ENCODE measurements around the gene MAPK1.
"Not testable (repeated sequence)": the region's sequence is repeated elsewhere in the genome, so short reads cannot be mapped to it uniquely, and the experiment has no call there.

MAPK1 gene

GRCh38 chr22:21745948-21746347 is 121.5 kb downstream of the MAPK1 start:
- no peak for DNase-seq

GRCh38 chr22:21744917-21745316 is 122.5 kb downstream of the MAPK1 start:
- DNase-seq: not testable (repeated sequence)

- DNase-seq: no peak
These were observed 125.7 kb downstream of the MAPK1 start for GRCh38 chr22:21741790-21742189.

GRCh38 chr22:21741059-21741458 is 126.4 kb downstream of the MAPK1 start:
- no peak for DNase-seq

GRCh38 chr22:21739828-21740377 is 127.5 kb downstream of the MAPK1 start:
- no peak for DNase-seq

GRCh38 chr22:21738966-21739365 is 128.5 kb downstream of the MAPK1 start:
- no peak for DNase-seq

GRCh38 chr22:21738081-21738480 is 129.4 kb downstream of the MAPK1 start:
- no peak for DNase-seq

- no peak for DNase-seq
These were observed 130.5 kb downstream of the MAPK1 start for GRCh38 chr22:21736948-21737347.

GRCh38 chr22:21736084-21736642 is 131.3 kb downstream of the MAPK1 start:
- no peak for DNase-seq

- peak; percentile 97 for DNase-seq
These were observed 132.0 kb downstream of the MAPK1 start, which contains the start of gene YPEL1 for GRCh38 chr22:21735200-21736083. TSS of gene YPEL1 (minus strand) at chr22:21735794. CDS start at chr22:21710744, 25,050 bp downstream.

GRCh38 chr22:21734540-21735199 is 132.8 kb downstream of the MAPK1 start:
- DNase-seq: peak; percentile 61

GRCh38 chr22:21731503-21731902 is 135.9 kb downstream of the MAPK1 start:
- DNase-seq: no peak

GRCh38 chr22:21730535-21731308 is 136.7 kb downstream of the MAPK1 start:
- no peak for DNase-seq

GRCh38 chr22:21729184-21729583 is 138.3 kb downstream of the MAPK1 start:
- DNase-seq: not testable (repeated sequence)

- no peak for DNase-seq
These were observed 139.2 kb downstream of the MAPK1 start for GRCh38 chr22:21728270-21728669.

- no peak for DNase-seq
These were observed 139.7 kb downstream of the MAPK1 start for GRCh38 chr22:21727768-21728167.

GRCh38 chr22:21727159-21727558 is 140.3 kb downstream of the MAPK1 start:
- DNase-seq: no peak

GRCh38 chr22:21726650-21727049 is 140.8 kb downstream of the MAPK1 start:
- peak; percentile 68 for DNase-seq

GRCh38 chr22:21725956-21726649 is 141.3 kb downstream of the MAPK1 start:
- DNase-seq: no peak

GRCh38 chr22:21724496-21724895 is 142.9 kb downstream of the MAPK1 start:
- DNase-seq: not testable (repeated sequence)

GRCh38 chr22:21721195-21721852 is 146.1 kb downstream of the MAPK1 start:
- not testable (repeated sequence) for DNase-seq

Data from hematopoietic multipotent progenitor cell treated with erythropoietin and hydrocortisone succinate and interleukin-3 and kit ligand, for 4 days (in vitro differentiated cells).